GM23338 (cell line): Measurements from ENCODE around the gene OLFML2B.

Experiments used
- CTCF ChIP-seq, 2 experiments: fragments of 200-600 bp in 1 of 2; sonication (generic) in 1 of 2; conservative IDR thresholded peaks; 2 replicates each; pipeline versions ENCODE4 v1.5.1 to v1.6.1; 2016 to 2017; ENCODE audit warnings: antibody characterized with exemption in 2 of 2, low read depth in 2 of 2, mild to moderate bottlenecking in 2 of 2, moderate library complexity in 1 of 2
- POLR2AphosphoS5 ChIP-seq: IDR thresholded peaks from 2 replicates; pipeline ENCODE4 v1.6.1; 2016; ENCODE audit warnings: antibody characterized with exemption, low read depth

- TF ChIP-seq CTCF (conservative IDR thresholded peaks at IDR 0.05; ENCODE audit: low read depth in 2 of 2) (no peak), POLR2AphosphoS5 (no peak)
Observed at GRCh38 chr1:161943737-161944136, 79.9 kb downstream of the OLFML2B start.
